Measurements from ENCODE around the gene FOXA3. TPM values are rescaled to one million over a fixed set of nuclear protein-coding genes. Genes with fewer than 3 reads are reported as not detected.

FOXA3 gene
- total RNA-seq, 1 experiment from 2014 or later, result not detected

GRCh38 chr19:45828523-45828922, 35.6 kb upstream of the FOXA3 start:
- H3K27me3 ChIP-seq (replicated peaks; ENCODE audit: insufficient read depth, low read depth, low read length, poor library complexity), result no peaks in the 10 kb centered on the region
- no peak overlapping the region for H3K27ac ChIP-seq (ENCODE audit: low read depth, low read length, poor library complexity, severe bottlenecking)
- peaks cover 72% of the 10 kb centered on the region for H3K36me3 ChIP-seq (ENCODE audit: insufficient read depth, low read length, poor library complexity, severe bottlenecking)
- H3K4me1 ChIP-seq (ENCODE audit: insufficient read depth, low read length, poor library complexity, severe bottlenecking), result no peaks in the 10 kb centered on the region
- no TSS peak for BruUV-seq (replicated peaks)
- no peaks in the 10 kb centered on the region for H3K9me3 ChIP-seq (ENCODE audit: low read depth, low read length, poor library complexity, severe bottlenecking)
- ChIA-PET POLR2A (ENCODE audit: low non-redundant PET) (no interaction called here), CTCF (no interaction called here)
- intact Hi-C loops (cut with micrococcal nuclease; ENCODE audit: unreplicated experiment), result no loop called here
- no peak for DNase-seq (ENCODE audit: low spot score)
- TF ChIP-seq CTCF (conservative IDR thresholded peaks at IDR 0.05; ENCODE audit: low read depth, low read length) (no peak), EZH2 (IDR thresholded peaks at IDR 0.05; ENCODE audit: borderline replicate concordance, low read depth, low read length, poor library complexity, severe bottlenecking) (no peak)
- H3K4me3 ChIP-seq (ENCODE audit: low read depth, low read length, poor library complexity, severe bottlenecking), result no peak overlapping the region

GRCh38 chr19:45828945-45829344, 35.2 kb upstream of the FOXA3 start:
- ChIA-PET CTCF (no interaction called here), POLR2A (ENCODE audit: low non-redundant PET) (no interaction called here)
- H3K4me1 ChIP-seq (ENCODE audit: insufficient read depth, low read length, poor library complexity, severe bottlenecking), result no peaks in the 10 kb centered on the region
- intact Hi-C loops (cut with micrococcal nuclease; ENCODE audit: unreplicated experiment), result no loop called here
- H3K4me3 ChIP-seq (ENCODE audit: low read depth, low read length, poor library complexity, severe bottlenecking), result no peak overlapping the region
- H3K36me3 ChIP-seq (ENCODE audit: insufficient read depth, low read length, poor library complexity, severe bottlenecking), result peaks cover 73% of the 10 kb centered on the region
- BruUV-seq (replicated peaks), result no TSS peak
- no peaks in the 10 kb centered on the region for H3K9me3 ChIP-seq (ENCODE audit: low read depth, low read length, poor library complexity, severe bottlenecking)
- TF ChIP-seq EZH2 (IDR thresholded peaks at IDR 0.05; ENCODE audit: borderline replicate concordance, low read depth, low read length, poor library complexity, severe bottlenecking), result no peak
- TF ChIP-seq CTCF (conservative IDR thresholded peaks at IDR 0.05; ENCODE audit: low read depth, low read length), result no peak
- H3K27me3 ChIP-seq (replicated peaks; ENCODE audit: insufficient read depth, low read depth, low read length, poor library complexity), result no peaks in the 10 kb centered on the region
- no peak for DNase-seq (ENCODE audit: low spot score)
- no peak overlapping the region for H3K27ac ChIP-seq (ENCODE audit: low read depth, low read length, poor library complexity, severe bottlenecking)

- Histone ChIP-seq H3K4me3 (ENCODE audit: low read depth, low read length, poor library complexity, severe bottlenecking) (no peak overlapping the region), H3K4me1 (ENCODE audit: insufficient read depth, low read length, poor library complexity, severe bottlenecking) (no peaks in the 10 kb centered on the region), H3K9me3 (ENCODE audit: low read depth, low read length, poor library complexity, severe bottlenecking) (no peaks in the 10 kb centered on the region), H3K27ac (ENCODE audit: low read depth, low read length, poor library complexity, severe bottlenecking) (no peak overlapping the region), H3K36me3 (ENCODE audit: insufficient read depth, low read length, poor library complexity, severe bottlenecking) (peaks cover 82% of the 10 kb centered on the region), H3K27me3 (replicated peaks; ENCODE audit: insufficient read depth, low read depth, low read length, poor library complexity) (no peaks in the 10 kb centered on the region)
- POLR2A ChIA-PET (ENCODE audit: low non-redundant PET), result no interaction called here
- CTCF ChIA-PET, result no interaction called here
- intact Hi-C loops (cut with micrococcal nuclease; ENCODE audit: unreplicated experiment), result no loop called here
- no TSS peak for BruUV-seq (replicated peaks)
- no peak for DNase-seq (ENCODE audit: low spot score)
- no peak for TF ChIP-seq CTCF (conservative IDR thresholded peaks at IDR 0.05; ENCODE audit: low read depth, low read length)
- no peak for TF ChIP-seq EZH2 (IDR thresholded peaks at IDR 0.05; ENCODE audit: borderline replicate concordance, low read depth, low read length, poor library complexity, severe bottlenecking)
Measured at GRCh38 chr19:45834970-45835369, 29.2 kb upstream of the FOXA3 start.
